Measurements from ENCODE around the gene PORCN. TPM values are rescaled to one million over a fixed set of nuclear protein-coding genes. Genes with fewer than 3 reads are reported as not detected.

Gene PORCN
- total and polyA plus RNA-seq, 9 of the 15 experiments (the other 6 are each of a cell fraction or from before 2014, with no cell fraction given), result 0.34 to 5.1 (median 2.8) TPM

- TF ChIP-seq ZNF592 (IDR thresholded peaks at IDR 0.05) (no peak), SNIP1 (IDR thresholded peaks at IDR 0.05; ENCODE audit: low read depth) (no peak), ZNF318 (IDR thresholded peaks at IDR 0.05; ENCODE audit: borderline replicate concordance in 1 of 2, low read depth in 1 of 2) (no peak), MAX (CRISPR knock-in tag; IDR thresholded peaks at IDR 0.05) (peak; percentile 86), CREM (IDR thresholded peaks at IDR 0.05; ENCODE audit: low read depth) (0 out of 2 replicates have a peak, but pooled peaks have one; percentile 15), ZMIZ1 (IDR thresholded peaks at IDR 0.05; ENCODE audit: low read depth in 2 of 2, low read length in 2 of 2) (no peak)
Measured at GRCh38 chrX:48468247-48468671, 40.5 kb upstream of the PORCN start (continued).
